Liver (tissue), 2 donors: ENCODE measurements around the gene TEX50.
"Not testable (repeated sequence)": the region's sequence is repeated elsewhere in the genome, so short reads cannot be mapped to it uniquely, and the experiment has no call there.

Source experiments
- CTCF ChIP-seq: fragments of 150-350 bp; IDR thresholded peaks from 2 replicates; pipeline ENCODE4 v1.5.1; 2017; ENCODE audit warnings: improper control_type of control experiment, low read depth, low read length; ENCODE audit not compliant: missing input control
- FOXA1 ChIP-seq: IDR thresholded peaks from 2 replicates; pipeline ENCODE4 v1.6.1; 2016; ENCODE audit warnings: antibody characterized with exemption
- donor health status: healthy.

GRCh38 chr1:173591138-173591537 lies 44.0 kb upstream of the TEX50 start:
- TF ChIP-seq CTCF, FOXA1: not testable (repeated sequence)
